Ovary (tissue), 9 donors: Measurements from ENCODE around the gene PAFAH2. TPM values are rescaled to one million over a fixed set of nuclear protein-coding genes. Genes with fewer than 3 reads are reported as not detected.
A peak's percentile ranks its signal among the peaks of the same experiment; 100 is the strongest.

ENCODE experiments used
- DNase-seq, 5 donors: peaks; one replicate each; pipeline ENCODE4 v3.0.0-alpha.2; 2019 to 2020
- H3K27ac ChIP-seq, 2 donors: fragments of 200-600 bp; one replicate each; pipeline versions ENCODE4 v1.5.1 to v1.8.0; 2019 to 2022
- H3K27me3 ChIP-seq: fragments of 200-600 bp; one replicate; pipeline ENCODE4 v1.8.0; 2022
- H3K36me3 ChIP-seq: fragments of 200-600 bp; sonication (generic); one replicate; pipeline ENCODE4 v1.5.1; 2019
- H3K4me1 ChIP-seq: one replicate; pipeline ENCODE4 v1.8.1; 2013; ENCODE audit warnings: mild to moderate bottlenecking, moderate library complexity; ENCODE audit not compliant: insufficient read depth
- H3K4me3 ChIP-seq: fragments of 200-600 bp; sonication (generic); one replicate; pipeline ENCODE4 v1.5.1; 2017
- H3K9me3 ChIP-seq, 2 donors: fragments of 200-600 bp in 1 of 2; sonication (generic) in 1 of 2; one replicate each; pipeline versions ENCODE4 v1.5.1 to v1.8.1; 2013 to 2019; ENCODE audit warnings: mild to moderate bottlenecking in 1 of 2, moderate library complexity in 1 of 2
- EP300 ChIP-seq: sonication (generic); formaldehyde crosslinking; IDR thresholded peaks from one replicate; pipeline ENCODE4 v1.6.1; 2017; ENCODE audit warnings: antibody characterized with exemption
- POLR2A ChIP-seq: fragments of 450-650 bp; IDR thresholded peaks from one replicate; pipeline ENCODE4 v1.6.1; 2017; ENCODE audit warnings: antibody characterized with exemption, mild to moderate bottlenecking, moderate library complexity
- WGBS, 3 donors: extraction: QIAGEN DNeasy Blood & Tissue Kit in 1 of 3; methylation state at CpG; one replicate each; pipeline versions ENCODE4 v1.1.5 to v1.1.7; 2013 to 2017; 5-methylcytosine and 5-hydroxymethylcytosine counted together
- intact Hi-C, 4 donors: fragments of 100-400 bp; cut with DNase I; formaldehyde crosslinking; loops; one replicate each; pipeline versions ENCODE4 v1.11.0 to v1.15.1; 2022 to 2023
- polyA plus RNA-seq, 2 donors: library from polyadenylated mRNA; stranded (reverse); fragments of 200-250 nt in 1 of 2; fragments of 350-450 nt in 1 of 2; fragmentation: Illumina TruSeq in 1 of 2; extraction: RNeasy Lipid Tissue Mini Kit (QIAGEN cat#74804) in 1 of 2; gene quantifications; one replicate each; pipeline ENCODE4 v1.2.3, GENCODE V29; 2013 to 2014
- total RNA-seq, 7 donors: library from RNA; depleted of rRNA in 2 of 7; stranded (reverse); fragments of >200 nt in 2 of 7; fragmentation: NEBNext Ultra II Directional in 3 of 7; extraction: Animal tissue kit (Norgen Biotek cat#: 25700) in 3 of 7; gene quantifications; one replicate each; pipeline versions ENCODE4 v1.1.0 to v1.2.4, GENCODE V29; 2016 to 2023
- TF ChIP-seq, protein P1 (sequence below), 3 donors: fragments of 450-650 bp in 2 of 3; fragments of 200-600 bp in 1 of 3; IDR thresholded peaks; one replicate each; pipeline versions ENCODE4 v1.5.1 to v1.8.0; 2016 to 2022; ENCODE audit warnings: antibody characterized with exemption in 3 of 3, mild to moderate bottlenecking in 1 of 3
- donor health status: DM: no; HTN: no; CAD: no; lungs with moderate emphysema.
- donor health status: DM: no; HTN: no; CAD: no.
- donor health status: Bipolar disorder and iron deficiency.
- donor health status: DM: yes; HTN: yes; CAD: no.
- donor health status: DM: no; HTN: no; CAD: no.
- donor health status: DM: yes; HTN: yes; CAD: no.

The PAFAH2 gene
- total and polyA plus RNA-seq, 9 donors: 3.4 to 12.1 (median 6.1) TPM

DNA sequence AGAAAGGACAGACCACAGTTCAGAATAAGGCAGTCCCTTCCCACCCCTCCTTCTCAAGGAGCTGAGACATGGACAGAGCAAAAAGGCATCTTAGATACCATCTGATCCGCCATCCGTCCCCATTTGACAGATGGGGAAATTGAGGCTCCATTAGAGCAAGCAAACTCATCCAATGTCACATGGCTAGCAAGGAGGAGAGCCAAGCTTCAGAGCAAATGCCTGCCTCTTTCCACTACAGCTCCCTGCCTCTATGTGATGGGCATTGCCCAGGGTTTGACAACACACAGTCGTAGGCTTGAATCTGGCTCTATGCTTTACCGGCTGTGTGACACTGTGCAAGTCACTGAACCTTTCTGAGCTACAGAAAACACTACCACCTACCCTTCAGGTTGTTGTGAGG, 44.1 kb upstream of the PAFAH2 start:
- H3K4me3 ChIP-seq: no peak overlapping the region
- no peak for TF ChIP-seq EP300
- no peak for TF ChIP-seq POLR2A
- TF ChIP-seq, protein P1, sequence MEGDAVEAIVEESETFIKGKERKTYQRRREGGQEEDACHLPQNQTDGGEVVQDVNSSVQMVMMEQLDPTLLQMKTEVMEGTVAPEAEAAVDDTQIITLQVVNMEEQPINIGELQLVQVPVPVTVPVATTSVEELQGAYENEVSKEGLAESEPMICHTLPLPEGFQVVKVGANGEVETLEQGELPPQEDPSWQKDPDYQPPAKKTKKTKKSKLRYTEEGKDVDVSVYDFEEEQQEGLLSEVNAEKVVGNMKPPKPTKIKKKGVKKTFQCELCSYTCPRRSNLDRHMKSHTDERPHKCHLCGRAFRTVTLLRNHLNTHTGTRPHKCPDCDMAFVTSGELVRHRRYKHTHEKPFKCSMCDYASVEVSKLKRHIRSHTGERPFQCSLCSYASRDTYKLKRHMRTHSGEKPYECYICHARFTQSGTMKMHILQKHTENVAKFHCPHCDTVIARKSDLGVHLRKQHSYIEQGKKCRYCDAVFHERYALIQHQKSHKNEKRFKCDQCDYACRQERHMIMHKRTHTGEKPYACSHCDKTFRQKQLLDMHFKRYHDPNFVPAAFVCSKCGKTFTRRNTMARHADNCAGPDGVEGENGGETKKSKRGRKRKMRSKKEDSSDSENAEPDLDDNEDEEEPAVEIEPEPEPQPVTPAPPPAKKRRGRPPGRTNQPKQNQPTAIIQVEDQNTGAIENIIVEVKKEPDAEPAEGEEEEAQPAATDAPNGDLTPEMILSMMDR (IDR thresholded peaks at IDR 0.05): no peak
- no peaks in the 10 kb centered on the region for H3K36me3 ChIP-seq
- H3K27ac ChIP-seq: no peak overlapping the region
- H3K4me1 ChIP-seq: no peaks in the 10 kb centered on the region
- H3K27me3 ChIP-seq: peaks cover 3% of the 10 kb centered on the region
- 62 to 67% (median 66%) methylated on average over 4 of the region's 4 CpGs for WGBS, 3 donors
- peak in 1 of 5 donors; percentile 1 for DNase-seq
- no peaks in the 10 kb centered on the region for H3K9me3 ChIP-seq
- intact Hi-C loops: loop anchor here in 1 of 4 donors (2.0 kb wide), 1 partner anchor 101 kb away; no protein-coding TSS in a partner anchor

DNA sequence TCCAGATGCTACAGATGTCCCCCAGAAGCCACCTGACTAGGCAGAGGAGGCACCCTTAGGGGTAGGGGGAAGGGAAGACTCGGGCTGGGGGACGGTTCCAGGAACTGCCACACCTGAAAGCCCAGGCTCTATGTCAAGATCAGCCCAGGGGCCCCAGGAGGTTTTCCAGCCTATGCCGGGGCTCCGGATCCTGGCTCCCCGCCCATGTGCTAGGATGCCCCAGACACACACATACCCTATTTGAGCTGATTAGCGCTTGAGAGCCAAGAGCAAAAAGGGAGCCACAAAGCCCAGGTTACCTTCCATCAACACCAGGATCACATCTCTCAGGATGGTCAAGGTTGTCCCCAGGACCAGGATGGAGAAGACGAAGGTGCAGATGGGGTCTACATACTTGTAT, 43.5 kb upstream of the PAFAH2 start:
- Histone ChIP-seq H3K9me3 (no peaks in the 10 kb centered on the region), H3K36me3 (no peaks in the 10 kb centered on the region), H3K27me3 (peaks cover 3% of the 10 kb centered on the region), H3K27ac (no peak overlapping the region), H3K4me1 (no peaks in the 10 kb centered on the region), H3K4me3 (no peak overlapping the region)
- DNase-seq: peak in 1 of 5 donors; percentile 5
- intact Hi-C loops: loop anchor here in 1 of 4 donors (2.0 kb wide), 1 partner anchor 101 kb away; no protein-coding TSS in a partner anchor
- 69 to 75% (median 71%) methylated on average over 7 of the region's 7 CpGs for WGBS, 3 donors
- TF ChIP-seq, protein P1 (IDR thresholded peaks at IDR 0.05): no peak
- no peak for TF ChIP-seq POLR2A
- TF ChIP-seq EP300: no peak

DNA sequence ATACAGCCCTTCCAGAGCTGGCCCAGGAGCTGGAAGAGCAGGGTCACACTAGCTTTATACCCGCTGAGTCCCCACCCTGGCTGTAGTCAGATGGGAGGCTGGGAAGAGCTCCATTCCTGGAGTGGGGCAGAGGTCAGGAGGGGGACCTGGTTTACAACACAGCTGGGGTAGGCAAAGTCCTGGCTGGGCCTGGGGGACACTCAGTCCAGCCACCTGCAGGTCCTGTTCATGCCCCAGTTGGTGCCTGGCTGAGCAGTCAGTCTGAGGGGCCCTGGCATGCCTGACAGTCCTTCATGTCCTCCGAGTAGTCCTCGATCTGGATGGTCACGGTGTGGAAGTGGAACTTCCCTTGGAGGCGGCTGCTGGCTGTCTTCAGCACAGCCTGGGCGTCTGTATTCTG, 41.0 kb upstream of the PAFAH2 start:
- no peak overlapping the region for H3K4me3 ChIP-seq
- WGBS, 3 donors: 54 to 61% (median 61%) methylated on average over 6 of the region's 6 CpGs
- H3K36me3 ChIP-seq: no peaks in the 10 kb centered on the region
- intact Hi-C loops: loop anchor here in 3 of 4 donors (5.0 to 10.0 kb wide), 3 partner anchors 103 to 116 kb away; partner anchors contain the start of gene FAM110D (in 1 of the 3)
- H3K4me1 ChIP-seq: peaks cover 1% of the 10 kb centered on the region
- TF ChIP-seq POLR2A: no peak
- no peak for TF ChIP-seq EP300
- TF ChIP-seq, protein P1 (IDR thresholded peaks at IDR 0.05): no peak
- H3K27me3 ChIP-seq: no peaks in the 10 kb centered on the region
- H3K9me3 ChIP-seq: no peaks in the 10 kb centered on the region
- no peak overlapping the region for H3K27ac ChIP-seq
- peak in 1 of 5 donors; percentile 12 for DNase-seq

DNA sequence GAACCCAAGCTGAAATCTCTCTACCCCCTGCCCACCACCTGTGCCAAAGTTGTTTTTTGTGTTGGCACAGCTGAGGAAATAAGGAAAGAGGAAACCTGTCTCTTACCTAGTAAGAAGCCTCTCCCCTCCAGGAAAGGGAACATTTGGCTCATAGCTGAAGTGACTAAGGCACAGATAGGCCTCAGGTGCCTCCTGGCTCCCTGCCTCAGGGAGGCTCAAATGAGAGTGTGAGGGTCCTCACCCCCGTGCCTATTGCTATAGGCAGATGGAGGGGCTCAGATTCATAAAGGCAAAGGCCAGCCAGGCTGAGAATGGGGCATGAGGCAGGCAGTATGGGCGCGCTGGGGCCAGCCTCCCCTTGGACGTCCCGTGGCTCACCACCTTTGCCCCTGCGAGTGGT, 40.6 kb upstream of the PAFAH2 start:
- H3K4me1 ChIP-seq: peaks cover 1% of the 10 kb centered on the region
- no peak overlapping the region for H3K4me3 ChIP-seq
- DNase-seq: peak in 1 of 5 donors; percentile 13
- intact Hi-C loops: loop anchor here in 3 of 4 donors (5.0 to 10.0 kb wide), 3 partner anchors 104 to 116 kb away; partner anchors contain the start of gene FAM110D (in 1 of the 3)
- no peaks in the 10 kb centered on the region for H3K27me3 ChIP-seq
- no peaks in the 10 kb centered on the region for H3K9me3 ChIP-seq
- TF ChIP-seq POLR2A (no peak), EP300 (no peak)
- TF ChIP-seq, protein P1 (IDR thresholded peaks at IDR 0.05): no peak
- no peaks in the 10 kb centered on the region for H3K36me3 ChIP-seq
- H3K27ac ChIP-seq: no peak overlapping the region
- 65 to 88% (median 71%) methylated on average over 6 of the region's 6 CpGs for WGBS, 3 donors
